GM21515 (cell line): ENCODE data around the gene DISP1.

Experiments
- ATAC-seq: cut with Tn5 transposase; IDR thresholded peaks from one replicate; pipeline ENCODE4 v1.9.1; 2021; ENCODE audit not compliant: unreplicated experiment

Gene DISP1

DNA sequence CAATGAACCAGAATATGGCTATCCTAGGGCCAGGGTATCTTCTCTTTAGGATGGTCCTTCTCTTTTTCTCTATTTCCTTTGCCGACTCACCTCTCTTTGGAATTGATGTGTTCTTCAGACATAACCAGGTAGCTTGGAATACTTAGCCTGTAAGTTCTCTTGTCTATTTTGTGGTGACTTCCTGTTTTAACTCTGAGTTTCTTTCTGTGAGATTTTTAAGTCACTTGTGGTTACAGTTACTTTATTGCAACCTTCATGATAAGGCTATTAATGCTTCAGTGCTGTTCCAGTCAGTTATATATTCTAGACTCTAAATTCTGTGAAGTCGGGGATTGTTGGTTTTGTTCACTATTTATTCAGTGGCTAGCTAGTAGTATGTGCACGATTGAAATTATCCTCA is 46.2 kb downstream of the DISP1 start:
- no peak for ATAC-seq
